Measurements from ENCODE around the gene NOVA1. TPM values are rescaled to one million over a fixed set of nuclear protein-coding genes. Genes with fewer than 3 reads are reported as not detected.

Gene NOVA1
- polyA plus RNA-seq, 3 donors = 0.01 TPM; not detected in 2

DNA sequence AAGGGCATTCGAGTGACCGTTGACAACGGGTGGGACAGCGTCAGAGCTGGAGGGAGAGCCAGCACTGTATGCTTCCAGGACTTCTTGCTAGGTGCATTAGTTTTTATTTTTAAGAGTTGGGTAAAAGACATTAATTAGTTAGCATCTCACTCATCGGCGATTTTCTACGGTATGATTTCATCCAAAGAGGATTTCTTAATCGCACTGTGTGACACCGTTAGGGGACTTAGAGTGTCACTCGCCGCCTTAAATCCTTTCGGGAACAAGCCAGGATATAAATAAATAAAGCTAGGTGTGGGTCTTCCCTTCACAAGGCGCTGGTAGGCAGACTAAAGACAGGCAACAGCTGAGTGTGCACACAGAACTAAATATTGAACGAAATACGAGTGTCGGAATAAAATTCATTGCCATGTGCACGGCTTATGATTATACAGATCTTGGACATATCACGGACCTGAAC is 869 bp upstream of the NOVA1 start:
- DNase-seq = no peak
- no peaks in the 10 kb centered on the region for H3K79me2 ChIP-seq (ENCODE audit: insufficient read depth, low read length)
- intact Hi-C loops (cut with micrococcal nuclease) = no loop called here
- no peak overlapping the region for H3K9ac ChIP-seq (ENCODE audit: insufficient read depth, low read length, poor library complexity, severe bottlenecking)
- Mint-ChIP-seq H3K36me3 (no peaks in the 10 kb centered on the region), H3K27ac (no peak overlapping the region), H3K4me3 (peak overlapping the region in 1 of 2 donors; percentile 85), H3K27me3 (ENCODE audit: low read depth in 3 of 3) (peaks cover 41 to 51% (median 48%) of the 10 kb centered on the region in 3 donors), H3K4me1 (peaks cover 4% of the 10 kb centered on the region), H3K9me3 (peaks cover 0 to 15% (median 9%) of the 10 kb centered on the region in 7 donors)
- TF ChIP-seq, protein P1, sequence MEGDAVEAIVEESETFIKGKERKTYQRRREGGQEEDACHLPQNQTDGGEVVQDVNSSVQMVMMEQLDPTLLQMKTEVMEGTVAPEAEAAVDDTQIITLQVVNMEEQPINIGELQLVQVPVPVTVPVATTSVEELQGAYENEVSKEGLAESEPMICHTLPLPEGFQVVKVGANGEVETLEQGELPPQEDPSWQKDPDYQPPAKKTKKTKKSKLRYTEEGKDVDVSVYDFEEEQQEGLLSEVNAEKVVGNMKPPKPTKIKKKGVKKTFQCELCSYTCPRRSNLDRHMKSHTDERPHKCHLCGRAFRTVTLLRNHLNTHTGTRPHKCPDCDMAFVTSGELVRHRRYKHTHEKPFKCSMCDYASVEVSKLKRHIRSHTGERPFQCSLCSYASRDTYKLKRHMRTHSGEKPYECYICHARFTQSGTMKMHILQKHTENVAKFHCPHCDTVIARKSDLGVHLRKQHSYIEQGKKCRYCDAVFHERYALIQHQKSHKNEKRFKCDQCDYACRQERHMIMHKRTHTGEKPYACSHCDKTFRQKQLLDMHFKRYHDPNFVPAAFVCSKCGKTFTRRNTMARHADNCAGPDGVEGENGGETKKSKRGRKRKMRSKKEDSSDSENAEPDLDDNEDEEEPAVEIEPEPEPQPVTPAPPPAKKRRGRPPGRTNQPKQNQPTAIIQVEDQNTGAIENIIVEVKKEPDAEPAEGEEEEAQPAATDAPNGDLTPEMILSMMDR (IDR thresholded peaks at IDR 0.05) = no peak
- no peaks in the 10 kb centered on the region for H3K36me3 ChIP-seq (replicated peaks in 1 of 2; ENCODE audit: control insufficient read depth in 1 of 2, insufficient read depth in 2 of 2, low read length in 2 of 2)
- no peak overlapping the region for H2AFZ ChIP-seq (ENCODE audit: insufficient read depth, low read depth, low read length, poor library complexity, severe bottlenecking)
- WGBS (ENCODE audit: insufficient coverage) = 2% methylated on average over 18 of the region's 18 CpGs
- H3K4me2 ChIP-seq (replicated peaks; ENCODE audit: extremely low read depth, low read length, poor library complexity, severe bottlenecking) = no peak overlapping the region
- no peaks in the 10 kb centered on the region for H4K20me1 ChIP-seq (ENCODE audit: insufficient read depth, low read length)
- H3K9me3 ChIP-seq (replicated peaks in 1 of 2; ENCODE audit: control insufficient read depth in 1 of 2, insufficient read depth in 1 of 2, low read length in 2 of 2) = peaks cover 0 to 21% of the 10 kb centered on the region in 2 donors
- no peaks in the 10 kb centered on the region for H3K4me1 ChIP-seq (ENCODE audit: control insufficient read depth in 1 of 2, insufficient read depth in 2 of 2, low read length in 2 of 2)
- peaks cover 48 to 50% of the 10 kb centered on the region in 2 donors for H3K27me3 ChIP-seq (ENCODE audit: control insufficient read depth in 2 of 2, insufficient read depth in 2 of 2, low read length in 2 of 2)
- no peak overlapping the region for H3K4me3 ChIP-seq (replicated peaks in 1 of 3; ENCODE audit: low read depth in 2 of 3, low read length in 3 of 3)
- H3K27ac ChIP-seq (ENCODE audit: low read depth in 1 of 2, low read length in 2 of 2) = no peak overlapping the region

DNA sequence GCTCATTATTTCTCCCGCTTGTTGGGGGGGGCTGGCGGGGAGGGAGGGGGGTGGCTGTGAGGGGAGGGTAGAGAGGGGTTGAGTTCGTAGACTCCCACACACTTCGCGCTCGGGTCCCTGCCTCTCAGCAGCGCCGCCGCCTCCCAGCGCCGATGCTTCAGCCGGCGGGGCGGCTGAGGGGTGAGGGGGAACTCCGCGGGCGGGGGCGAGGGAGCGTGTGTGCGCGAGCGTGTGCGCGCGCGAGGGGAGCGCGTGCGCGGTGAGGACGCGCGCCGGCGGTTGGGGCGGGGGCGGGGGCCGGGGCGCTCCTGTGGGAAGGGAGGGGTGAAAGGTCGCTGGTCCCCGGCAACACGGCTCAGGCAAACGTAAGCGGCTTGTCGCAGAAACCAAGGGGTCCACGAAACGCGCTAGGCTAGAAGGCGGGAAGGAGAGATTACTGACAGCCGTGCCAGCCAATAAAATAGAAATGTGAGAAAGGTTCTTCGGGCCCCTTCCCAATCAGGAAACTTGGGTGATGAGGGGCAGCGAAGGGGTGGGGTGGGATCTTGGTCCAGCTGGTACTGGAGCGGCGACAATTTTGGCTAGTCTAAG is 343 bp upstream of the NOVA1 start:
- no peak overlapping the region for H3K9ac ChIP-seq (ENCODE audit: insufficient read depth, low read length, poor library complexity, severe bottlenecking)
- H3K4me1 ChIP-seq (ENCODE audit: control insufficient read depth in 1 of 2, insufficient read depth in 2 of 2, low read length in 2 of 2) = no peaks in the 10 kb centered on the region
- H3K27ac ChIP-seq (ENCODE audit: low read depth in 1 of 2, low read length in 2 of 2) = no peak overlapping the region
- no peak overlapping the region for H3K4me3 ChIP-seq (replicated peaks in 1 of 3; ENCODE audit: low read depth in 2 of 3, low read length in 3 of 3)
- Mint-ChIP-seq H3K4me3 (peak overlapping the region in 1 of 2 donors; percentile 85), H3K36me3 (no peaks in the 10 kb centered on the region), H3K27me3 (ENCODE audit: low read depth in 3 of 3) (peaks cover 41 to 53% (median 48%) of the 10 kb centered on the region in 3 donors), H3K27ac (no peak overlapping the region), H3K9me3 (peaks cover 0 to 15% (median 9%) of the 10 kb centered on the region in 7 donors), H3K4me1 (peaks cover 4% of the 10 kb centered on the region)
- intact Hi-C loops (cut with micrococcal nuclease) = no loop called here
- peaks cover 48 to 50% of the 10 kb centered on the region in 2 donors for H3K27me3 ChIP-seq (ENCODE audit: control insufficient read depth in 2 of 2, insufficient read depth in 2 of 2, low read length in 2 of 2)
- no peaks in the 10 kb centered on the region for H3K36me3 ChIP-seq (replicated peaks in 1 of 2; ENCODE audit: control insufficient read depth in 1 of 2, insufficient read depth in 2 of 2, low read length in 2 of 2)
- no peaks in the 10 kb centered on the region for H3K79me2 ChIP-seq (ENCODE audit: insufficient read depth, low read length)
- DNase-seq = no peak
- peak overlapping the region; percentile 27 for H3K4me2 ChIP-seq (replicated peaks; ENCODE audit: extremely low read depth, low read length, poor library complexity, severe bottlenecking)
- no peaks in the 10 kb centered on the region for H4K20me1 ChIP-seq (ENCODE audit: insufficient read depth, low read length)
- H2AFZ ChIP-seq (ENCODE audit: insufficient read depth, low read depth, low read length, poor library complexity, severe bottlenecking) = no peak overlapping the region
- WGBS (ENCODE audit: insufficient coverage) = 2% methylated on average over 30 of the region's 54 CpGs
- H3K9me3 ChIP-seq (replicated peaks in 1 of 2; ENCODE audit: control insufficient read depth in 1 of 2, insufficient read depth in 1 of 2, low read length in 2 of 2) = peaks cover 0 to 21% of the 10 kb centered on the region in 2 donors
- TF ChIP-seq, protein P1 (IDR thresholded peaks at IDR 0.05) = no peak

All from CD14-positive monocyte (primary cell).